Type B pancreatic cell (in vitro differentiated cells): ENCODE data around the gene SMIM29. TPM values are rescaled to one million over a fixed set of nuclear protein-coding genes. Genes with fewer than 3 reads are reported as not detected.

Experiments
- DNase-seq: peaks from one replicate; pipeline ENCODE4 v3.0.0; 2021; ENCODE audit warnings: mixed read lengths; ENCODE audit not compliant: unreplicated experiment; ENCODE audit errors: extremely low spot score
- H3K27ac Mint-ChIP-seq: 2 replicates; pipeline ENCODE4 v1.8.0; 2021; ENCODE audit warnings: mild to moderate bottlenecking, mixed read lengths
- H3K27me3 Mint-ChIP-seq: 2 replicates; pipeline ENCODE4 v1.8.0; 2021; ENCODE audit warnings: mixed read lengths
- H3K36me3 Mint-ChIP-seq: 2 replicates; pipeline ENCODE4 v1.8.0; 2021; ENCODE audit warnings: mixed read lengths
- H3K4me1 Mint-ChIP-seq: one replicate; pipeline ENCODE4 v1.8.0; 2021; ENCODE audit warnings: mixed read lengths; ENCODE audit not compliant: unreplicated experiment
- H3K4me3 Mint-ChIP-seq: 2 replicates; pipeline ENCODE4 v1.8.0; 2021; ENCODE audit warnings: mild to moderate bottlenecking, mixed read lengths
- H3K9me3 Mint-ChIP-seq: 2 replicates; pipeline ENCODE4 v1.8.0; 2021; ENCODE audit warnings: mixed read lengths
- CTCF ChIP-seq: fragments of 200-600 bp; sonication (generic); conservative IDR thresholded peaks from 2 replicates; pipeline ENCODE4 v1.5.0; 2021; ENCODE audit warnings: antibody characterized with exemption, mild to moderate bottlenecking
- total RNA-seq: library from RNA; stranded (reverse); gene quantifications from 2 replicates; pipeline ENCODE4 v1.2.1, GENCODE V29; 2021; ENCODE audit warnings: low replicate concordance

Gene SMIM29
- total RNA-seq, 1 donor from 2014 or later = 16.0 TPM

- peak overlapping the region; percentile 31 for H3K27ac Mint-ChIP-seq
- H3K4me1 Mint-ChIP-seq = peaks cover 16% of the 10 kb centered on the region
- no peaks in the 10 kb centered on the region for H3K27me3 Mint-ChIP-seq
- no peaks in the 10 kb centered on the region for H3K9me3 Mint-ChIP-seq
- TF ChIP-seq CTCF = no peak
- no peak for DNase-seq
- H3K36me3 Mint-ChIP-seq = peaks cover 24% of the 10 kb centered on the region
- H3K4me3 Mint-ChIP-seq = no peak overlapping the region
Observed at GRCh38 chr6:34285448-34286164, 36.8 kb upstream of the SMIM29 start.

- DNase-seq = no peak
- H3K9me3 Mint-ChIP-seq = no peaks in the 10 kb centered on the region
- H3K27ac Mint-ChIP-seq = peak overlapping the region; percentile 31
- TF ChIP-seq CTCF = no peak
- H3K36me3 Mint-ChIP-seq = peaks cover 24% of the 10 kb centered on the region
- H3K27me3 Mint-ChIP-seq = no peaks in the 10 kb centered on the region
- H3K4me3 Mint-ChIP-seq = no peak overlapping the region
- peaks cover 16% of the 10 kb centered on the region for H3K4me1 Mint-ChIP-seq
Observed at GRCh38 chr6:34284563-34285447, 36.0 kb upstream of the SMIM29 start.

GRCh38 chr6:34281702-34282334 lies 33.0 kb upstream of the SMIM29 start:
- no peaks in the 10 kb centered on the region for H3K27me3 Mint-ChIP-seq

GRCh38 chr6:34280216-34280615 lies 31.4 kb upstream of the SMIM29 start:
- no peak for TF ChIP-seq CTCF
- Mint-ChIP-seq H3K4me1 (peaks cover 21% of the 10 kb centered on the region), H3K27me3 (no peaks in the 10 kb centered on the region), H3K27ac (no peak overlapping the region), H3K36me3 (peaks cover 15% of the 10 kb centered on the region), H3K9me3 (no peaks in the 10 kb centered on the region), H3K4me3 (no peak overlapping the region)
- DNase-seq = no peak

More at GRCh38 chr6:34281702-34282334, 33.0 kb upstream of the SMIM29 start:
- Mint-ChIP-seq H3K4me3 (no peak overlapping the region), H3K4me1 (peaks cover 24% of the 10 kb centered on the region), H3K36me3 (peaks cover 19% of the 10 kb centered on the region), H3K9me3 (no peaks in the 10 kb centered on the region), H3K27ac (no peak overlapping the region)
- no peak for DNase-seq
- no peak for TF ChIP-seq CTCF

GRCh38 chr6:34278833-34279232 lies 30.0 kb upstream of the SMIM29 start:
- no peak overlapping the region for H3K27ac Mint-ChIP-seq
- DNase-seq = no peak
- H3K9me3 Mint-ChIP-seq = no peaks in the 10 kb centered on the region
- no peaks in the 10 kb centered on the region for H3K27me3 Mint-ChIP-seq
- peaks cover 11% of the 10 kb centered on the region for H3K4me1 Mint-ChIP-seq
- no peak for TF ChIP-seq CTCF
- H3K4me3 Mint-ChIP-seq = no peak overlapping the region
- peaks cover 10% of the 10 kb centered on the region for H3K36me3 Mint-ChIP-seq
